Measurements from ENCODE around the gene PCSK7. TPM values are rescaled to one million over a fixed set of nuclear protein-coding genes. Genes with fewer than 3 reads are reported as not detected.

Gene PCSK7
- total RNA-seq, 1 experiment from 2014 or later, result 132 TPM

DNA sequence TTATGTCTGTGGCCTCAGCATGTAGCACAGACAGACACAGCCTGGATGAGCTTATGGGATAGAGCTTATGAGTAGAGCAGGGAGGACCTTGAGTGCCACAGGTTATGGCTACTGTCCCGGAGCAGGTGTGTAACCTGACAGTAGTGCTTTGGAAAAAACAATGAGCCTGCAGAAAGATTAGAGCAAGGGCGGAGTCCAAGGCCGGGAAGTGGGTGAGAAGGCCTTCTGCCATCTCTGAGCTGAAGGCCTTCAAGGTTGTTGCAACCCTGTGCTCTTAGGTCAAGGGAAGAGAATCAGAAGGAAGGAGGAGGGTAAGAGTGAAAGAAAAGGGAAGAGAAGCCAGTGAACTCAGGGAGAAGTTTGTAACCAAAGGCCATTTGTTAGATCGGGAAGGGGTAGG is 36.6 kb downstream of the PCSK7 start:
- H3K27ac Mint-ChIP-seq (ENCODE audit: unreplicated experiment), result no peak overlapping the region
- ChIA-PET POLR2A (no interaction called here), CTCF (interaction anchor here (0.7 to 1.4 kb wide), 2 partner anchors 15 to 31 kb away, joined by 3 to 6 read pairs; no protein-coding TSS in a partner anchor)
- H3K4me1 ChIP-seq, result peaks cover 31% of the 10 kb centered on the region
- no peak overlapping the region for H3K4me3 ChIP-seq (ENCODE audit: low read depth, low read length)
- peaks cover 25% of the 10 kb centered on the region for H3K4me1 Mint-ChIP-seq (ENCODE audit: low read depth, unreplicated experiment)
- H3K9me3 Mint-ChIP-seq (ENCODE audit: unreplicated experiment), result no peaks in the 10 kb centered on the region
- TF ChIP-seq, protein P1, sequence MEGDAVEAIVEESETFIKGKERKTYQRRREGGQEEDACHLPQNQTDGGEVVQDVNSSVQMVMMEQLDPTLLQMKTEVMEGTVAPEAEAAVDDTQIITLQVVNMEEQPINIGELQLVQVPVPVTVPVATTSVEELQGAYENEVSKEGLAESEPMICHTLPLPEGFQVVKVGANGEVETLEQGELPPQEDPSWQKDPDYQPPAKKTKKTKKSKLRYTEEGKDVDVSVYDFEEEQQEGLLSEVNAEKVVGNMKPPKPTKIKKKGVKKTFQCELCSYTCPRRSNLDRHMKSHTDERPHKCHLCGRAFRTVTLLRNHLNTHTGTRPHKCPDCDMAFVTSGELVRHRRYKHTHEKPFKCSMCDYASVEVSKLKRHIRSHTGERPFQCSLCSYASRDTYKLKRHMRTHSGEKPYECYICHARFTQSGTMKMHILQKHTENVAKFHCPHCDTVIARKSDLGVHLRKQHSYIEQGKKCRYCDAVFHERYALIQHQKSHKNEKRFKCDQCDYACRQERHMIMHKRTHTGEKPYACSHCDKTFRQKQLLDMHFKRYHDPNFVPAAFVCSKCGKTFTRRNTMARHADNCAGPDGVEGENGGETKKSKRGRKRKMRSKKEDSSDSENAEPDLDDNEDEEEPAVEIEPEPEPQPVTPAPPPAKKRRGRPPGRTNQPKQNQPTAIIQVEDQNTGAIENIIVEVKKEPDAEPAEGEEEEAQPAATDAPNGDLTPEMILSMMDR (IDR thresholded peaks at IDR 0.05; ENCODE audit: insufficient read depth in 1 of 2, low read depth in 1 of 2, low read length in 1 of 2, severe bottlenecking in 1 of 2, unreplicated experiment in 1 of 2), result no peak
- H3K4me3 Mint-ChIP-seq (ENCODE audit: unreplicated experiment), result no peak overlapping the region
- no peak for DNase-seq
- H3K27me3 ChIP-seq (replicated peaks; ENCODE audit: control insufficient read depth, insufficient read depth, low read length), result no peaks in the 10 kb centered on the region
- no TSS peak for BruUV-seq (replicated peaks)
- intact Hi-C loops (cut with micrococcal nuclease; ENCODE audit: unreplicated experiment), result no loop called here
- H3K27me3 Mint-ChIP-seq (ENCODE audit: insufficient read depth, unreplicated experiment), result no peaks in the 10 kb centered on the region
- H3K9me3 ChIP-seq, result no peaks in the 10 kb centered on the region
- peaks cover 24% of the 10 kb centered on the region for H3K36me3 Mint-ChIP-seq (ENCODE audit: insufficient read depth, unreplicated experiment)
- peaks cover 2% of the 10 kb centered on the region; the same call in 1 of the 2 replicates for H3K36me3 ChIP-seq (ENCODE audit: control insufficient read depth, insufficient read depth, low read length)

DNA sequence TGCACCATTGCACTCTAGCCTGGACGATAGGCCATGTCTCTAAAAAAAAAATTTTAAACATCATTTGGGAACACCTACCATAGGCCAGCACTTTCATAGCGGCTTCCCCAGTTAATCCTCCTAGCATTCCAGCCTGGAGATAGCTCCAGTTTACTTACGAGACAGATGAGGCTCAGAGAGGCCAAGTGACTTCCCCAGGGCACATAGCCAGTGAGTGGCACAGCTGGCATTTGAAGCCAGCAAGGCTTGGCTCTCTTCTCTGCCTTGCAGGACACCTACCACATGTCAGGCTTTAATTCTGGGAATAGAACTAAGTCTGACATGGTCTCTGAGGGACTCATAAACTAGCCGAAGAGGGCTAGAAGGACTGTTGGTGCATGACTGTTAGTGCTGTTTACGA is 37.6 kb downstream of the PCSK7 start:
- peaks cover 15% of the 10 kb centered on the region for H3K4me1 Mint-ChIP-seq (ENCODE audit: low read depth, unreplicated experiment)
- peaks cover 24% of the 10 kb centered on the region for H3K36me3 Mint-ChIP-seq (ENCODE audit: insufficient read depth, unreplicated experiment)
- no TSS peak for BruUV-seq (replicated peaks)
- Histone ChIP-seq H3K9me3 (no peaks in the 10 kb centered on the region), H3K4me1 (peaks cover 21% of the 10 kb centered on the region), H3K36me3 (ENCODE audit: control insufficient read depth, insufficient read depth, low read length) (peaks cover 5% of the 10 kb centered on the region; the same call in 1 of the 2 replicates), H3K27me3 (replicated peaks; ENCODE audit: control insufficient read depth, insufficient read depth, low read length) (no peaks in the 10 kb centered on the region), H3K4me3 (ENCODE audit: low read depth, low read length) (no peak overlapping the region)
- POLR2A ChIA-PET, result no interaction called here
- CTCF ChIA-PET, result interaction anchor here (0.6 kb wide), 1 partner anchor 16 kb away, joined by 3 read pairs; no protein-coding TSS in a partner anchor
- H3K4me3 Mint-ChIP-seq (ENCODE audit: unreplicated experiment), result no peak overlapping the region
- intact Hi-C loops (cut with micrococcal nuclease; ENCODE audit: unreplicated experiment), result no loop called here
- no peaks in the 10 kb centered on the region for H3K9me3 Mint-ChIP-seq (ENCODE audit: unreplicated experiment)
- no peak for DNase-seq
- TF ChIP-seq, protein P1 (IDR thresholded peaks at IDR 0.05; ENCODE audit: insufficient read depth in 1 of 2, low read depth in 1 of 2, low read length in 1 of 2, severe bottlenecking in 1 of 2, unreplicated experiment in 1 of 2), result no peak
- H3K27me3 Mint-ChIP-seq (ENCODE audit: insufficient read depth, unreplicated experiment), result no peaks in the 10 kb centered on the region
- no peak overlapping the region for H3K27ac Mint-ChIP-seq (ENCODE audit: unreplicated experiment)

DNA sequence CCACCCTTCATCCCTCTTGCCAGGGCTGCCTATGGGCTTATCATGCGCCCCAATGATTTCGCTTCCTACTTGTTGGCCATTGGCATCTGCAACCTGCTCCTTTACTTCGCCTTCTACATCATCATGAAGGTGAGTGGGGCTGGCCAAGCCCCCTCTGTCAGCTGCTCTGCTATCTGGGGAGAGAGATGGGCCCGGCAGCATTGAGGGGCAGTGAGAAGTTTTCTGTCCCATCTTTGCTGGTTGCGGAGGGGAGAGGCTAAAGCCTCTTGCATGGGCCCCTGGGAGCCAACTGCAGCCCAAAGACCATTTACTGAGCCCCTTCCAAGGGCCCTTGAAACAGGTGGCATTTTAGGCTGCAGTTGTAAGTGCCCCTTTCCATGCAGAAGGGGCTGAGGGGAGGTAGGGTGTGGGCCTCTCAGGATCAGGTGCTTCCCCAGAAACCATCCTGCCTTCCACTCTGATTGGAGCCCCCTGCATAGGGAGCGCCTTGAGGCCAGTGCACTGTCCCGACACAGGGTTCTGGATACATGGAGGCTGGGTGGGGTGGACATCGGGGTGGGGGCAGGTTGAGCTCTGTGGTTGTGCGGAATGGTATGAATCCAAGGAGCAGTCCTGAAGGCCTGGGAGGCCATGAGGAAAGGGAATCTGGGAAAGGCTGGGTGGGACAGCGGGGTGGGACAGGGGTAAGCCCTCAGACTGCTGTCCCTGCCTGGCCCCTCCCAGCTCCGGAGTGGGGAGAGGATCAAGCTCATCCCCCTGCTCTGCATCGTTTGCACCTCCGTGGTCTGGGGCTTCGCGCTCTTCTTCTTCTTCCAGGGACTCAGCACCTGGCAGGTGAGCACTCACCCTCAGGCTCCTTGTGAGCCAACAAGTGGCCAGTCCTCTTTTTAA is 38.5 kb downstream of the PCSK7 start:
- peak in 1 of 2 experiments; percentile 42 for DNase-seq
- Mint-ChIP-seq H3K4me1 (ENCODE audit: low read depth, unreplicated experiment) (peaks cover 12% of the 10 kb centered on the region), H3K27ac (ENCODE audit: unreplicated experiment) (no peak overlapping the region), H3K27me3 (ENCODE audit: insufficient read depth, unreplicated experiment) (no peaks in the 10 kb centered on the region), H3K9me3 (ENCODE audit: unreplicated experiment) (no peaks in the 10 kb centered on the region), H3K4me3 (ENCODE audit: unreplicated experiment) (no peak overlapping the region), H3K36me3 (ENCODE audit: insufficient read depth, unreplicated experiment) (peaks cover 24% of the 10 kb centered on the region)
- Histone ChIP-seq H3K9me3 (no peaks in the 10 kb centered on the region), H3K4me1 (peaks cover 15% of the 10 kb centered on the region), H3K27me3 (replicated peaks; ENCODE audit: control insufficient read depth, insufficient read depth, low read length) (no peaks in the 10 kb centered on the region), H3K4me3 (ENCODE audit: low read depth, low read length) (no peak overlapping the region), H3K36me3 (ENCODE audit: control insufficient read depth, insufficient read depth, low read length) (peaks cover 5% of the 10 kb centered on the region; the same call in 1 of the 2 replicates)
- ChIA-PET POLR2A (no interaction called here), CTCF (interaction anchor here (0.6 kb wide), 1 partner anchor 17 kb away, joined by 3 read pairs; no protein-coding TSS in a partner anchor)
- BruUV-seq (replicated peaks), result no TSS peak
- intact Hi-C loops (cut with micrococcal nuclease; ENCODE audit: unreplicated experiment), result no loop called here
- TF ChIP-seq, protein P1 (IDR thresholded peaks at IDR 0.05; ENCODE audit: insufficient read depth in 1 of 2, low read depth in 1 of 2, low read length in 1 of 2, severe bottlenecking in 1 of 2, unreplicated experiment in 1 of 2), result no peak

Data from Caco-2 (cell line).